ENCODE results near the gene APH1B.

APH1B gene

GRCh38 chr15:63252292-63252691 is 25.1 kb upstream of the APH1B start:
- no peak for DNase-seq (ENCODE audit: low spot score)

GRCh38 chr15:63254991-63255390 is 22.4 kb upstream of the APH1B start:
- DNase-seq (ENCODE audit: low spot score), result no peak

- no peak for DNase-seq (ENCODE audit: low spot score)
Observed at GRCh38 chr15:63255489-63255990, 21.9 kb upstream of the APH1B start.

GRCh38 chr15:63256433-63257274 is 20.8 kb upstream of the APH1B start:
- peak; percentile 22 for DNase-seq (ENCODE audit: low spot score)

- DNase-seq (ENCODE audit: low spot score), result no peak
Observed at GRCh38 chr15:63258658-63259057, 18.7 kb upstream of the APH1B start.

GRCh38 chr15:63260791-63261190 is 16.6 kb upstream of the APH1B start:
- no peak for DNase-seq (ENCODE audit: low spot score)

GRCh38 chr15:63261311-63261710 is 16.1 kb upstream of the APH1B start:
- no peak for DNase-seq (ENCODE audit: low spot score)

GRCh38 chr15:63263519-63263918 is 13.9 kb upstream of the APH1B start:
- DNase-seq (ENCODE audit: low spot score), result no peak

- DNase-seq (ENCODE audit: low spot score), result no peak
Observed at GRCh38 chr15:63264688-63265293, 12.6 kb upstream of the APH1B start.

- no peak for DNase-seq (ENCODE audit: low spot score)
Observed at GRCh38 chr15:63274427-63274826, 3.0 kb upstream of the APH1B start.

GRCh38 chr15:63276342-63277037 is 915 bp upstream of the APH1B start:
- no peak for DNase-seq (ENCODE audit: low spot score)

GRCh38 chr15:63277893-63278456 is 570 bp downstream of the APH1B start:
- DNase-seq (ENCODE audit: low spot score), result no peak

GRCh38 chr15:63283126-63283525 is 5.7 kb downstream of the APH1B start:
- no peak for DNase-seq (ENCODE audit: low spot score)

- DNase-seq (ENCODE audit: low spot score), result no peak
Observed at GRCh38 chr15:63284335-63284734, 6.9 kb downstream of the APH1B start.

GRCh38 chr15:63287109-63287508 is 9.7 kb downstream of the APH1B start:
- DNase-seq (ENCODE audit: low spot score), result no peak

GRCh38 chr15:63288342-63288741 is 10.9 kb downstream of the APH1B start:
- no peak for DNase-seq (ENCODE audit: low spot score)

- DNase-seq (ENCODE audit: low spot score), result peak; percentile 38
Observed at GRCh38 chr15:63288778-63289378, 11.5 kb downstream of the APH1B start.

GRCh38 chr15:63291507-63291906 is 14.1 kb downstream of the APH1B start:
- DNase-seq (ENCODE audit: low spot score), result no peak

GRCh38 chr15:63292241-63292640 is 14.8 kb downstream of the APH1B start:
- no peak for DNase-seq (ENCODE audit: low spot score)

- DNase-seq (ENCODE audit: low spot score), result no peak
Observed at GRCh38 chr15:63292771-63293170, 15.4 kb downstream of the APH1B start.

GRCh38 chr15:63294359-63294758 is 17.0 kb downstream of the APH1B start:
- DNase-seq (ENCODE audit: low spot score), result no peak

GRCh38 chr15:63295341-63295740 is 17.9 kb downstream of the APH1B start:
- DNase-seq (ENCODE audit: low spot score), result no peak
